B cell (primary cell): ENCODE measurements around the gene SLC2A3.
"Not testable (repeated sequence)": the region's sequence is repeated elsewhere in the genome, so short reads cannot be mapped to it uniquely, and the experiment has no call there.

Source experiments
- EZH2 ChIP-seq: IDR thresholded peaks from 2 replicates; pipeline ENCODE4 v1.6.1; 2012; ENCODE audit warnings: borderline replicate concordance, low read depth, mild to moderate bottlenecking, moderate library complexity, low read length; ENCODE audit not compliant: insufficient read depth, poor library complexity, severe bottlenecking
- TF ChIP-seq, protein P1 (sequence below): fragments of 200-600 bp; IDR thresholded peaks from one replicate; pipeline ENCODE4 v1.8.0; 2022; ENCODE audit warnings: antibody characterized with exemption, mild to moderate bottlenecking

DNA sequence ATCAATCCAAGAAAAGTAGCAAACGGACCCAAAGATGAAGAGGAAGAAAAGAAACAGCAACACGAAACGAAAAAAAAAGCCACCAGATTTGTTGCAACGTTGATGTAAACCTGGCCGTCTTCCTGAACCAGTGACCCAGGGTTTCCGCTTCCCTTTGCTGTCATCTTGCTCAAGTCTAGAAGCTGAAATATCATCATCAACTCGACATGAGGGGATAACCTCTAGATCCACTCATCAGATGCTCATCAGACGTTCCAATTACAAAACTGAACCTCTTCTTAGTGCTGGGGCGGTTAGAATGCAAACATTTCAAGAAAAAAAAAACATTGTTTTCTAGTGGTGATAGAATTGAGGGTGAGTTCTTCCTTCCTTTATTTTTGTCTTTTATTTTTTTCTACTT lies 36.3 kb upstream of the SLC2A3 start:
- TF ChIP-seq, protein P1, sequence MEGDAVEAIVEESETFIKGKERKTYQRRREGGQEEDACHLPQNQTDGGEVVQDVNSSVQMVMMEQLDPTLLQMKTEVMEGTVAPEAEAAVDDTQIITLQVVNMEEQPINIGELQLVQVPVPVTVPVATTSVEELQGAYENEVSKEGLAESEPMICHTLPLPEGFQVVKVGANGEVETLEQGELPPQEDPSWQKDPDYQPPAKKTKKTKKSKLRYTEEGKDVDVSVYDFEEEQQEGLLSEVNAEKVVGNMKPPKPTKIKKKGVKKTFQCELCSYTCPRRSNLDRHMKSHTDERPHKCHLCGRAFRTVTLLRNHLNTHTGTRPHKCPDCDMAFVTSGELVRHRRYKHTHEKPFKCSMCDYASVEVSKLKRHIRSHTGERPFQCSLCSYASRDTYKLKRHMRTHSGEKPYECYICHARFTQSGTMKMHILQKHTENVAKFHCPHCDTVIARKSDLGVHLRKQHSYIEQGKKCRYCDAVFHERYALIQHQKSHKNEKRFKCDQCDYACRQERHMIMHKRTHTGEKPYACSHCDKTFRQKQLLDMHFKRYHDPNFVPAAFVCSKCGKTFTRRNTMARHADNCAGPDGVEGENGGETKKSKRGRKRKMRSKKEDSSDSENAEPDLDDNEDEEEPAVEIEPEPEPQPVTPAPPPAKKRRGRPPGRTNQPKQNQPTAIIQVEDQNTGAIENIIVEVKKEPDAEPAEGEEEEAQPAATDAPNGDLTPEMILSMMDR: not testable (repeated sequence)
- not testable (repeated sequence) for TF ChIP-seq EZH2
